WTC11 (cell line): ENCODE measurements around the gene TMCO1. TPM values are rescaled to one million over a fixed set of nuclear protein-coding genes. Genes with fewer than 3 reads are reported as not detected.
"Not testable (repeated sequence)": the region's sequence is repeated elsewhere in the genome, so short reads cannot be mapped to it uniquely, and the experiment has no call there.

Experiments used
- ATAC-seq: fragments of 200-7000 bp; cut with Tn5 transposase; 2 replicates; pipeline ENCODE4 v1.10.0; 2021; ENCODE audit warnings: mild to moderate bottlenecking, moderate library complexity
- CTCF ChIA-PET: fragments of 300-600 bp; sonication (Branson Sonifier 250); formaldehyde crosslinking; loops from one replicate; lab custom pipeline; 2021; ENCODE audit warnings: antibody characterized with exemption; lab: Charles Lee
- POLR2A ChIA-PET: fragments of 350-600 bp; sonication (Branson Sonifier 250); formaldehyde crosslinking; loops from one replicate; lab custom pipeline; 2021; ENCODE audit warnings: antibody characterized with exemption; lab: Charles Lee
- DNase-seq: peaks from one replicate; pipeline ENCODE4 v3.0.0; 2021; ENCODE audit warnings: low spot score
- H3K27ac Mint-ChIP-seq: 2 replicates; pipeline ENCODE4 v1.8.0; 2021; ENCODE audit warnings: mixed read lengths
- H3K27me3 Mint-ChIP-seq: 2 replicates; pipeline ENCODE4 v1.8.0; 2021; ENCODE audit warnings: low read depth, mild to moderate bottlenecking, moderate library complexity, mixed read lengths
- H3K36me3 Mint-ChIP-seq: 2 replicates; pipeline ENCODE4 v1.8.0; 2021; ENCODE audit warnings: mixed read lengths
- H3K4me1 Mint-ChIP-seq: 2 replicates; pipeline ENCODE4 v1.8.0; 2022; ENCODE audit warnings: mixed read lengths
- H3K4me3 Mint-ChIP-seq: 2 replicates; pipeline ENCODE4 v1.8.0; 2021; ENCODE audit warnings: mild to moderate bottlenecking, moderate library complexity, mixed read lengths
- H3K9me3 Mint-ChIP-seq: 2 replicates; pipeline ENCODE4 v1.8.0; 2021; ENCODE audit warnings: mixed read lengths
- AR ChIP-seq: fragments of 250-450 bp; sonication (Bioruptor Pico); IDR thresholded peaks from 2 replicates; pipeline ENCODE4 v1.9.0; 2021; ENCODE audit warnings: mild to moderate bottlenecking
- CBFB ChIP-seq: sonication (generic); formaldehyde crosslinking; IDR thresholded peaks from 2 replicates; pipeline ENCODE4 v1.8.1; 2022; ENCODE audit warnings: mild to moderate bottlenecking, low read depth, missing genetic modification reagents
- E2F5 ChIP-seq: sonication (generic); formaldehyde crosslinking; IDR thresholded peaks from 2 replicates; pipeline ENCODE4 v1.8.1; 2022; ENCODE audit warnings: mild to moderate bottlenecking, moderate library complexity, missing genetic modification reagents
- ETV6 ChIP-seq: sonication (generic); formaldehyde crosslinking; IDR thresholded peaks from 2 replicates; pipeline ENCODE4 v1.8.1; 2022; ENCODE audit warnings: mild to moderate bottlenecking, missing genetic modification reagents
- FOXJ3 ChIP-seq: sonication (generic); formaldehyde crosslinking; IDR thresholded peaks from 2 replicates; pipeline ENCODE4 v1.9.0; 2021; ENCODE audit warnings: missing genetic modification reagents, mild to moderate bottlenecking, borderline replicate concordance
- IRF1 ChIP-seq: sonication (generic); formaldehyde crosslinking; IDR thresholded peaks from 2 replicates; pipeline ENCODE4 v1.8.0; 2023; ENCODE audit warnings: missing genetic modification reagents
- MXD4 ChIP-seq: fragments of 250-450 bp; sonication (Bioruptor Pico); IDR thresholded peaks from 2 replicates; pipeline ENCODE4 v1.8.0; 2021; ENCODE audit warnings: mild to moderate bottlenecking, moderate library complexity, borderline replicate concordance
- NFATC4 ChIP-seq: fragments of 250-450 bp; sonication (Bioruptor Pico); IDR thresholded peaks from 2 replicates; pipeline ENCODE4 v1.9.0; 2021; ENCODE audit warnings: mild to moderate bottlenecking
- NR1H2 ChIP-seq: sonication (generic); formaldehyde crosslinking; IDR thresholded peaks from 2 replicates; pipeline ENCODE4 v1.9.0; 2021; ENCODE audit warnings: mild to moderate bottlenecking, moderate library complexity, missing genetic modification reagents
- PRRX2 ChIP-seq: fragments of 250-450 bp; sonication (Bioruptor Pico); IDR thresholded peaks from 2 replicates; pipeline ENCODE4 v1.8.0; 2021; ENCODE audit warnings: mild to moderate bottlenecking
- SMAD4 ChIP-seq: sonication (generic); formaldehyde crosslinking; IDR thresholded peaks from 2 replicates; pipeline ENCODE4 v1.8.0; 2022; ENCODE audit warnings: mild to moderate bottlenecking, missing genetic modification reagents
- SOX15 ChIP-seq: fragments of 250-450 bp; sonication (Bioruptor Pico); IDR thresholded peaks from 2 replicates; pipeline ENCODE4 v1.9.0; 2021; ENCODE audit warnings: mild to moderate bottlenecking
- TP53 ChIP-seq: sonication (generic); formaldehyde crosslinking; IDR thresholded peaks from 2 replicates; pipeline ENCODE4 v1.8.1; 2023; ENCODE audit warnings: mild to moderate bottlenecking, missing genetic modification reagents
- ZNF121 ChIP-seq: sonication (generic); formaldehyde crosslinking; IDR thresholded peaks from 2 replicates; pipeline ENCODE4 v1.8.0; 2023; ENCODE audit warnings: missing genetic modification reagents
- ZNF232 ChIP-seq: sonication (generic); formaldehyde crosslinking; IDR thresholded peaks from 2 replicates; pipeline ENCODE4 v1.8.0; 2022; ENCODE audit warnings: mild to moderate bottlenecking, missing genetic modification reagents
- ZNF263 ChIP-seq: sonication (generic); formaldehyde crosslinking; IDR thresholded peaks from 2 replicates; pipeline ENCODE4 v1.8.1; 2022; ENCODE audit warnings: low read depth, mild to moderate bottlenecking, moderate library complexity, missing genetic modification reagents
- ZNF396 ChIP-seq: fragments of 250-450 bp; sonication (Bioruptor Pico); IDR thresholded peaks from 2 replicates; pipeline ENCODE4 v1.8.0; 2021; ENCODE audit warnings: mild to moderate bottlenecking, moderate library complexity, borderline replicate concordance
- ZNF671 ChIP-seq: fragments of 250-450 bp; sonication (Bioruptor Pico); IDR thresholded peaks from 2 replicates; pipeline ENCODE4 v1.8.0; 2021; ENCODE audit warnings: mild to moderate bottlenecking
- total RNA-seq: library from RNA; stranded (reverse); gene quantifications from 3 replicates; pipeline ENCODE4 v1.2.3, GENCODE V29; 2021
- TF ChIP-seq, protein P1 (sequence below): sonication (generic); formaldehyde crosslinking; IDR thresholded peaks from 2 replicates; pipeline ENCODE4 v1.8.1; 2023; ENCODE audit warnings: mild to moderate bottlenecking, moderate library complexity, missing genetic modification reagents
- TF ChIP-seq, protein P2 (sequence below): fragments of 200-600 bp; IDR thresholded peaks from 2 replicates; pipeline ENCODE4 v1.8.0; 2022; ENCODE audit warnings: antibody characterized with exemption

The TMCO1 gene
- total RNA-seq, 1 experiment from 2014 or later, result 52.8 TPM

DNA sequence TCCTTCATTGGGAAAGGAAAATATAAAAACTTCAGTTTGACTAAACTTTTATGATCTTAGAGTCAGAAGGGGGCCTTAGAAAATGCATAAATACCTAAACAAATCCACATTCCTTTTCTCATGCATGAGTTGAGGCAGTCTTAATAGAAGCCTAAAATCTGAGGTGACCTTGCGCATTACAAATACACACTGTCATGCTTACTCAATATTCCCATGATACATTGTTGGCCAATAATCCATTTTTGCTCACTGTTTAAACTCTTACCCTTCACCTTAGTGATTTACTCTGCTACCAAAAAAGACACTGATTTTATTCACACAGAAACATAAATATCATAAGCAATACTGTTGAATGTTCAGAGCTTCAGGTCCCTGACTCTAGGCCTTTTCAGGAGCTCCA is 19.1 kb upstream of the TMCO1 start:
- H3K27me3 Mint-ChIP-seq, result peaks cover 9% of the 10 kb centered on the region
- no peak for TF ChIP-seq FOXJ3
- no peak for TF ChIP-seq ZNF263 (CRISPR knock-in tag)
- no peak for TF ChIP-seq ZNF671 (CRISPR knock-in tag)
- TF ChIP-seq PRRX2, result no peak
- no peak for TF ChIP-seq CBFB (CRISPR knock-in tag)
- no peak for TF ChIP-seq ZNF232
- TF ChIP-seq AR (CRISPR knock-in tag), result no peak
- no peak for TF ChIP-seq SOX15
- TF ChIP-seq ZNF121 (CRISPR knock-in tag), result no peak
- TF ChIP-seq IRF1 (CRISPR knock-in tag), result no peak
- no peak for TF ChIP-seq MXD4 (CRISPR knock-in tag)
- peaks cover 16% of the 10 kb centered on the region for H3K36me3 Mint-ChIP-seq
- no peak overlapping the region for H3K4me3 Mint-ChIP-seq
- DNase-seq (no peak), ATAC-seq (no peak)
- ChIA-PET POLR2A (no interaction called here), CTCF (interaction anchor here (0.5 kb wide), 1 partner anchor 354 kb away, joined by 3 read pairs; no protein-coding TSS in a partner anchor)
- 0 out of 2 replicates have a peak, but pooled peaks cover 3% of the 10 kb centered on the region for H3K4me1 Mint-ChIP-seq
- peaks cover 25% of the 10 kb centered on the region for H3K9me3 Mint-ChIP-seq
- no peak overlapping the region for H3K27ac Mint-ChIP-seq

DNA sequence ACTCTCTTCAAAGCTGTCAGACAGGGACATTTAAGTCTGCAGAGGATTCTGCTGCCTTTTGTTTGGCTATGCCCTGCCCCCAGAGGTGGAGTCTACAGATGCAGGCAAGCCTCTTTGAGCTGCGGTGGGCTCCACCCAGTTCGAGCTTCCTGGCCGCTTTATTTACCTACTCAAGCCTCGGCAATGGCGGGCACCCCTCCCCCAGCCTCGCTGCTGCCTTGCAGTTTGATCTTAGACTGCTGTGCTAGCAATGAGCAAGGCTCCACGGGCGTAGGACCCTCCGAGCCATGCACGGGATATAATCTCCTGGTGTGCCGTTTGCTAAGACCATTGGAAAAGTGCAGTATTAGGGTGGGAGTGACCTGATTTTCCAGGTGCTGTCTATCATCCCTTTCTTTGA is 14.9 kb upstream of the TMCO1 start:
- CTCF ChIA-PET, ATAC-seq, DNase-seq, H3K4me1 Mint-ChIP-seq, H3K27ac Mint-ChIP-seq, POLR2A ChIA-PET, H3K4me3 Mint-ChIP-seq: not testable (repeated sequence)
- Mint-ChIP-seq H3K9me3 (peaks cover 33% of the 10 kb centered on the region), H3K36me3 (peaks cover 16% of the 10 kb centered on the region), H3K27me3 (peaks cover 35% of the 10 kb centered on the region)

DNA sequence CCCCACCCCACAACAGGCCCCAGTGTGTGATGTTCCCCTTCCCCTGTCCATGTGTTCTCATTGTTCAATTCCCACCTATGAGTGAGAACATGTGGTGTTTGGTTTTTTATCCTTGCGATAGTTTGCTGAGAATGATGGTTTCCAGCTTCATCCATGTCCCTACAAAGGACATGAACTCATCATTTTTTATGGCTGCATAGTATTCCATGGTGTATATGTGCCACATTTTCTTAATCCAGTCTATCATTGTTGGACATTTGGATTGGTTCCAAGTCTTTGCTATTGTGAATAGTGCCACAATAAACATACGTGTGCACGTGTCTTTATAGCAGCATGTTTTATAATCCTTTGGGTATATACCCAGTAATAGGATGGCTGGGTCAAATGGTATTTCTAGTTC is 9.5 kb upstream of the TMCO1 start:
- DNase-seq, POLR2A ChIA-PET, ATAC-seq, CTCF ChIA-PET, H3K36me3 Mint-ChIP-seq, H3K4me3 Mint-ChIP-seq, H3K4me1 Mint-ChIP-seq, H3K27ac Mint-ChIP-seq: not testable (repeated sequence)
- peaks cover 14% of the 10 kb centered on the region for H3K9me3 Mint-ChIP-seq
- H3K27me3 Mint-ChIP-seq, result peaks cover 33% of the 10 kb centered on the region

- H3K4me1 Mint-ChIP-seq, result peaks cover 7% of the 10 kb centered on the region
- CTCF ChIA-PET, result no interaction called here
- H3K27ac Mint-ChIP-seq, result no peak overlapping the region; the same call in 1 of the 2 replicates
- no peak for DNase-seq
- peaks cover under 1% of the 10 kb centered on the region; the same call in 1 of the 2 replicates for H3K27me3 Mint-ChIP-seq
- no peak for ATAC-seq
- peaks cover 3% of the 10 kb centered on the region; the same call in 1 of the 2 replicates for H3K36me3 Mint-ChIP-seq
- no peak overlapping the region for H3K4me3 Mint-ChIP-seq
- POLR2A ChIA-PET, result no interaction called here
- TF ChIP-seq ETV6 (CRISPR knock-in tag), result no peak
- TF ChIP-seq, protein P1, sequence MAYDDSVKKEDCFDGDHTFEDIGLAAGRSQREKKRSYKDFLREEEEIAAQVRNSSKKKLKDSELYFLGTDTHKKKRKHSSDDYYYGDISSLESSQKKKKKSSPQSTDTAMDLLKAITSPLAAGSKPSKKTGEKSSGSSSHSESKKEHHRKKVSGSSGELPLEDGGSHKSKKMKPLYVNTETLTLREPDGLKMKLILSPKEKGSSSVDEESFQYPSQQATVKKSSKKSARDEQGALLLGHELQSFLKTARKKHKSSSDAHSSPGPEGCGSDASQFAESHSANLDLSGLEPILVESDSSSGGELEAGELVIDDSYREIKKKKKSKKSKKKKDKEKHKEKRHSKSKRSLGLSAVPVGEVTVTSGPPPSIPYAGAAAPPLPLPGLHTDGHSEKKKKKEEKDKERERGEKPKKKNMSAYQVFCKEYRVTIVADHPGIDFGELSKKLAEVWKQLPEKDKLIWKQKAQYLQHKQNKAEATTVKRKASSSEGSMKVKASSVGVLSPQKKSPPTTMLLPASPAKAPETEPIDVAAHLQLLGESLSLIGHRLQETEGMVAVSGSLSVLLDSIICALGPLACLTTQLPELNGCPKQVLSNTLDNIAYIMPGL (CRISPR knock-in tag), result no peak
- no peak for TF ChIP-seq ZNF671 (CRISPR knock-in tag)
- no peak for TF ChIP-seq E2F5
- no peak for TF ChIP-seq NR1H2 (CRISPR knock-in tag)
- TF ChIP-seq TP53 (CRISPR knock-in tag), result no peak
- TF ChIP-seq NFATC4, result no peak
- no peak for TF ChIP-seq SMAD4 (CRISPR knock-in tag)
- TF ChIP-seq, protein P2, sequence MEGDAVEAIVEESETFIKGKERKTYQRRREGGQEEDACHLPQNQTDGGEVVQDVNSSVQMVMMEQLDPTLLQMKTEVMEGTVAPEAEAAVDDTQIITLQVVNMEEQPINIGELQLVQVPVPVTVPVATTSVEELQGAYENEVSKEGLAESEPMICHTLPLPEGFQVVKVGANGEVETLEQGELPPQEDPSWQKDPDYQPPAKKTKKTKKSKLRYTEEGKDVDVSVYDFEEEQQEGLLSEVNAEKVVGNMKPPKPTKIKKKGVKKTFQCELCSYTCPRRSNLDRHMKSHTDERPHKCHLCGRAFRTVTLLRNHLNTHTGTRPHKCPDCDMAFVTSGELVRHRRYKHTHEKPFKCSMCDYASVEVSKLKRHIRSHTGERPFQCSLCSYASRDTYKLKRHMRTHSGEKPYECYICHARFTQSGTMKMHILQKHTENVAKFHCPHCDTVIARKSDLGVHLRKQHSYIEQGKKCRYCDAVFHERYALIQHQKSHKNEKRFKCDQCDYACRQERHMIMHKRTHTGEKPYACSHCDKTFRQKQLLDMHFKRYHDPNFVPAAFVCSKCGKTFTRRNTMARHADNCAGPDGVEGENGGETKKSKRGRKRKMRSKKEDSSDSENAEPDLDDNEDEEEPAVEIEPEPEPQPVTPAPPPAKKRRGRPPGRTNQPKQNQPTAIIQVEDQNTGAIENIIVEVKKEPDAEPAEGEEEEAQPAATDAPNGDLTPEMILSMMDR, result no peak
- no peak for TF ChIP-seq ZNF396 (CRISPR knock-in tag)
- H3K9me3 Mint-ChIP-seq, result 0 out of 2 replicates have a peak, but pooled peaks cover under 1% of the 10 kb centered on the region
Measured at GRCh38 chr1:165773324-165773965, 4.8 kb upstream of the TMCO1 start.
